OCI-LY7 (cell line): ENCODE data around the gene NPC1.

Experiments
- CTCF ChIP-seq: fragments of 200-600 bp; sonication (generic); conservative IDR thresholded peaks from 2 replicates; pipeline ENCODE4 v1.5.1; 2014; ENCODE audit warnings: mild to moderate bottlenecking, antibody characterized with exemption, low read length, moderate library complexity, mixed read lengths
- EZH2phosphoT487 ChIP-seq: fragments of 200-600 bp; sonication (generic); IDR thresholded peaks from 2 replicates; pipeline ENCODE4 v1.6.1; 2018; ENCODE audit warnings: low read depth, borderline replicate concordance, mild to moderate bottlenecking, mixed run types, antibody characterized with exemption, low read length, moderate library complexity, mixed read lengths

DNA sequence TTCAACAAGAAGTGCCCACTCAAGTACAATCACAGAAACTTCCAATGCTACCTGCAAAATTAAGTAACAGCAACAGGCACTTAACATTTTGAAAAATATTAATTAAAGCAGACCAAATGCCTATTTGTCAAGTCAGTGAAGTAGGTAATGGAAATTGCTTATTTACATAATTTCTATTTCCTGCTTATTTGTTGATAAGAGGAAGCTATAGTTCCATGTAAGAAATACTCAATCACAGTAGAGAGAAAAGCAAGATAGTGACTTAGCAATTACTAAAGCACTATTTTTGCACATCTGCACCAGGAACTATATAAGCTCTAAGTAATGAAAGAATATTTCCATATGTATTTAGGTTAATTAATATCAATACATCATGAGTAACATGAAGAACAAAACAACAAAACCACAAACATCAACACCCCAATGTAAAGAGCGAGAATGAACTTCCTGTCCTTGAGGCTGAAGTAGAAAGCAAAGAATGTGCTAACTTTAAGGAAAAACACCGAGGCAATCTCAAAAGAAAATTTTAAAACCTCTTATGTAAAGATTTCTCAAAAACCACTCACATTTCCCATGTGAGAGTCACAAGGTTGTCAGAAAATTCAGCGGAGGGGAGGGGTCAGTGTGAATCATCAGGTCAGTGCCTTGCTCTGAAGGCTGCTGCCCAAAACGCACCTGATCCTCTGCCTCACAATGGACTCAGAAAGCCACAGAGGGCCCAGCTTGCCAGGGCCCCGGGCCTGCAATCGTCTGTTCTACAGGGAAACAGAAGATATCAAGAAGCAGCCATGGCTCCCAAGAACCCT, 12.5 kb downstream of the NPC1 start:
- TF ChIP-seq CTCF (no peak), EZH2phosphoT487 (no peak)
